ENCODE data around the gene CLTRN. TPM values are rescaled to one million over a fixed set of nuclear protein-coding genes. Genes with fewer than 3 reads are reported as not detected.

Gene CLTRN
- total and polyA plus RNA-seq, 2 of the 13 experiments (the other 11 are each of a cell fraction or from before 2014, with no cell fraction given): 0.37 to 0.53 TPM

GRCh38 chrX:15675490-15675921, 10.9 kb upstream of the CLTRN start (continued):
- no peak for TF ChIP-seq PHF21A (CRISPR knock-in tag; IDR thresholded peaks at IDR 0.05)
- no peak for TF ChIP-seq ZNF556 (CRISPR knock-in tag; IDR thresholded peaks at IDR 0.05; ENCODE audit: borderline replicate concordance)
- no peak for TF ChIP-seq ARID3A (IDR thresholded peaks at IDR 0.05; ENCODE audit: low read depth, low read length)
- TF ChIP-seq, protein P1, sequence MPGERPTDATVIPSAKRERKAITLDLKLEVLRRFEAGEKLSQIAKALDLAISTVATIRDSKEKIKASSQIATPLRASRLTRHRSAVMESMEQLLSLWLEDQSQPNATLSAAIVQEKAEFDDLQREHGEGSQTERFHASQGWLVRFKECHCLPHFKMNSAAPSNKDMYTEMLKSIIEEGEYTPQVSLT (CRISPR knock-in tag; IDR thresholded peaks at IDR 0.05; ENCODE audit: borderline replicate concordance, low read depth): no peak
- no peak for TF ChIP-seq HNF4G (IDR thresholded peaks at IDR 0.05; ENCODE audit: borderline replicate concordance, low read depth, low read length)
- TF ChIP-seq HNF4G (CRISPR knock-in tag; IDR thresholded peaks at IDR 0.05; ENCODE audit: borderline replicate concordance, low read depth): no peak
- no peak for TF ChIP-seq ZNF879 (CRISPR knock-in tag; IDR thresholded peaks at IDR 0.05)
- no peak for TF ChIP-seq STAT6 (CRISPR knock-in tag; IDR thresholded peaks at IDR 0.05; ENCODE audit: borderline replicate concordance)
- TF ChIP-seq ZBTB3 (CRISPR knock-in tag; IDR thresholded peaks at IDR 0.05; ENCODE audit: borderline replicate concordance, low read depth): no peak
- TF ChIP-seq SYNCRIP (IDR thresholded peaks at IDR 0.05; ENCODE audit: insufficient read depth, low read depth, low read length): no peak
- TF ChIP-seq POGZ (CRISPR knock-in tag; IDR thresholded peaks at IDR 0.05): no peak
- no peak; the same call in 1 of the 2 replicates for TF ChIP-seq PAX8 (CRISPR knock-in tag; IDR thresholded peaks at IDR 0.05; ENCODE audit: borderline replicate concordance)
- TF ChIP-seq SRSF1 (optimal IDR thresholded peaks at IDR 0.05; ENCODE audit: low read depth, low read length): no peak
- no peak for TF ChIP-seq TMF1 (CRISPR knock-in tag; IDR thresholded peaks at IDR 0.05; ENCODE audit: low read depth)
- TF ChIP-seq ZNF3 (CRISPR knock-in tag; IDR thresholded peaks at IDR 0.05): no peak
- TF ChIP-seq, protein P2, sequence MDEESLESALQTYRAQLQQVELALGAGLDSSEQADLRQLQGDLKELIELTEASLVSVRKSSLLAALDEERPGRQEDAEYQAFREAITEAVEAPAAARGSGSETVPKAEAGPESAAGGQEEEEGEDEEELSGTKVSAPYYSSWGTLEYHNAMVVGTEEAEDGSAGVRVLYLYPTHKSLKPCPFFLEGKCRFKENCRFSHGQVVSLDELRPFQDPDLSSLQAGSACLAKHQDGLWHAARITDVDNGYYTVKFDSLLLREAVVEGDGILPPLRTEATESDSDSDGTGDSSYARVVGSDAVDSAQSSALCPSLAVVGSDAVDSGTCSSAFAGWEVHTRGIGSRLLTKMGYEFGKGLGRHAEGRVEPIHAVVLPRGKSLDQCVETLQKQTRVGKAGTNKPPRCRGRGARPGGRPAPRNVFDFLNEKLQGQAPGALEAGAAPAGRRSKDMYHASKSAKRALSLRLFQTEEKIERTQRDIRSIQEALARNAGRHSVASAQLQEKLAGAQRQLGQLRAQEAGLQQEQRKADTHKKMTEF (CRISPR knock-in tag; IDR thresholded peaks at IDR 0.05): no peak
- TF ChIP-seq ZBTB25 (CRISPR knock-in tag; IDR thresholded peaks at IDR 0.05): no peak
- TF ChIP-seq HES4 (CRISPR knock-in tag; IDR thresholded peaks at IDR 0.05; ENCODE audit: borderline replicate concordance): no peak
- TF ChIP-seq, protein P3, sequence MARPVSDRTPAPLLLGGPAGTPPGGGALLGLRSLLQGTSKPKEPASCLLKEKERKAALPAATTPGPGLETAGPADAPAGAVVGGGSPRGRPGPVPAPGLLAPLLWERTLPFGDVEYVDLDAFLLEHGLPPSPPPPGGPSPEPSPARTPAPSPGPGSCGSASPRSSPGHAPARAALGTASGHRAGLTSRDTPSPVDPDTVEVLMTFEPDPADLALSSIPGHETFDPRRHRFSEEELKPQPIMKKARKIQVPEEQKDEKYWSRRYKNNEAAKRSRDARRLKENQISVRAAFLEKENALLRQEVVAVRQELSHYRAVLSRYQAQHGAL (CRISPR knock-in tag; IDR thresholded peaks at IDR 0.05; ENCODE audit: not compliant biosample characterization): no peak
- TF ChIP-seq IRX3 (CRISPR knock-in tag; IDR thresholded peaks at IDR 0.05; ENCODE audit: borderline replicate concordance, low read depth): no peak
- TF ChIP-seq ZMAT3 (CRISPR knock-in tag; conservative IDR thresholded peaks at IDR 0.05): 0 out of 2 replicates have a peak, but pooled peaks have one; percentile 51
- TF ChIP-seq ZNF33B (CRISPR knock-in tag; IDR thresholded peaks at IDR 0.05): no peak

Data from HepG2 (cell line).